Measurements from ENCODE around the gene NADK2. TPM values are rescaled to one million over a fixed set of nuclear protein-coding genes. Genes with fewer than 3 reads are reported as not detected.

The NADK2 gene
- total and polyA plus RNA-seq, 9 of the 15 experiments (the other 6 are each of a cell fraction or from before 2014, with no cell fraction given) = 10.6 to 41.0 (median 24.0) TPM

DNA sequence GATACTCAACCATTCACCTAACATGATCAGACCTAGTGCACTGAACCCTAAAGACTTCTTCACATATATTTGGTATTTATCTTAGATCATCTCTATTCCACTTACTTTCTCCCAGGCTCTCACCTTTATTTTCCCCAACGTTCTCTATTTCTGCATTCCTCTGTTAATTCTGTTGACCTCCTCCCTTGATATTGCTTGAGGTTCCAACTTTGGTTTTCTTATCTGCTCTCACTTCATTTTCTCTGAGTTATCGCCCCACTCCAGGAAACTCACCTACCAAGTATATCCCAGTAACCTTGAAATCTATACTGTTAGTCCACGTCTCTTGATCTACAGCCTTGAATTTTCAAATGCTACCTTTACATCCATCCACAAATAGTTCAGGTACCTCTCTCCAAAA is 9.2 kb downstream of the NADK2 start (continued):
- peak in 1 of 2 experiments; percentile 35; a peak in 2 of 4 replicates for TF ChIP-seq RCOR1 (IDR thresholded peaks at IDR 0.05; ENCODE audit: borderline replicate concordance in 1 of 2, low read depth in 2 of 2, low read length in 2 of 2)
- TF ChIP-seq ZC3H8 (IDR thresholded peaks at IDR 0.05) = no peak
- no peak for TF ChIP-seq ETV6 (IDR thresholded peaks at IDR 0.05; ENCODE audit: borderline replicate concordance in 1 of 2, low read depth in 2 of 2, low read length in 1 of 2)
- TF ChIP-seq ETV6 (CRISPR knock-in tag; IDR thresholded peaks at IDR 0.05; ENCODE audit: borderline replicate concordance) = no peak
- no peak for TF ChIP-seq NFIC (IDR thresholded peaks at IDR 0.05)
- TF ChIP-seq GATA2 (CRISPR knock-in tag; IDR thresholded peaks at IDR 0.05) = no peak
- TF ChIP-seq GTF2F1 (IDR thresholded peaks at IDR 0.05; ENCODE audit: low read depth, low read length) = no peak
- TF ChIP-seq FOXM1 (IDR thresholded peaks at IDR 0.05; ENCODE audit: low read depth) = peak; percentile 14; the same call in 1 of the 2 replicates
- no peak for TF ChIP-seq FOXM1 (CRISPR knock-in tag; IDR thresholded peaks at IDR 0.05; ENCODE audit: low read depth)
- no peak for TF ChIP-seq ILK (tag; IDR thresholded peaks at IDR 0.05; ENCODE audit: borderline replicate concordance, low read depth)
- TF ChIP-seq HLTF (IDR thresholded peaks at IDR 0.05) = no peak
- no peak for TF ChIP-seq SRSF9 (IDR thresholded peaks at IDR 0.05; ENCODE audit: borderline replicate concordance, low read depth, low read length)
- TF ChIP-seq ASH1L (IDR thresholded peaks at IDR 0.05; ENCODE audit: borderline replicate concordance, low read depth, partially characterized antibody) = no peak
- no peak for TF ChIP-seq KAT7 (CRISPR knock-in tag; IDR thresholded peaks at IDR 0.05; ENCODE audit: borderline replicate concordance)
- TF ChIP-seq, protein P1, sequence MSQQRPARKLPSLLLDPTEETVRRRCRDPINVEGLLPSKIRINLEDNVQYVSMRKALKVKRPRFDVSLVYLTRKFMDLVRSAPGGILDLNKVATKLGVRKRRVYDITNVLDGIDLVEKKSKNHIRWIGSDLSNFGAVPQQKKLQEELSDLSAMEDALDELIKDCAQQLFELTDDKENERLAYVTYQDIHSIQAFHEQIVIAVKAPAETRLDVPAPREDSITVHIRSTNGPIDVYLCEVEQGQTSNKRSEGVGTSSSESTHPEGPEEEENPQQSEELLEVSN (IDR thresholded peaks at IDR 0.05; ENCODE audit: borderline replicate concordance in 1 of 2, extremely low read depth in 1 of 2, insufficient read depth in 1 of 2, insufficient read length in 1 of 2, low read depth in 1 of 2, low read length in 1 of 2, poor library complexity in 1 of 2, severe bottlenecking in 1 of 2) = no peak
- TF ChIP-seq MCM3 (IDR thresholded peaks at IDR 0.05) = no peak
- no peak for TF ChIP-seq RAD51 (IDR thresholded peaks at IDR 0.05; ENCODE audit: borderline replicate concordance, low read depth)
- TF ChIP-seq ZNF583 (CRISPR knock-in tag; IDR thresholded peaks at IDR 0.05) = no peak
- TF ChIP-seq ZNF408 (CRISPR knock-in tag; IDR thresholded peaks at IDR 0.05; ENCODE audit: low read depth) = no peak
- no peak for TF ChIP-seq MCM5 (IDR thresholded peaks at IDR 0.05; ENCODE audit: low read depth)
- no peak for TF ChIP-seq ELF4 (CRISPR knock-in tag; IDR thresholded peaks at IDR 0.05)
- TF ChIP-seq TRIM28 (IDR thresholded peaks at IDR 0.05) = no peak
- no peak for TF ChIP-seq ZNF165 (CRISPR knock-in tag; IDR thresholded peaks at IDR 0.05; ENCODE audit: borderline replicate concordance)
- no peak for TF ChIP-seq POLR2A (conservative IDR thresholded peaks at IDR 0.05)
- TF ChIP-seq, protein P2, sequence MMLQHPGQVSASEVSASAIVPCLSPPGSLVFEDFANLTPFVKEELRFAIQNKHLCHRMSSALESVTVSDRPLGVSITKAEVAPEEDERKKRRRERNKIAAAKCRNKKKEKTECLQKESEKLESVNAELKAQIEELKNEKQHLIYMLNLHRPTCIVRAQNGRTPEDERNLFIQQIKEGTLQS (IDR thresholded peaks at IDR 0.05) = no peak
- TF ChIP-seq, protein P2 (CRISPR knock-in tag; conservative IDR thresholded peaks at IDR 0.05) = no peak
- TF ChIP-seq NCOA4 (IDR thresholded peaks at IDR 0.05; ENCODE audit: partially characterized antibody) = no peak

Measured in K562 (cell line).